ENCODE measurements around the gene MED22.
A peak's percentile ranks its signal among the peaks of the same experiment; 100 is the strongest.
"Not testable (repeated sequence)": the region's sequence is repeated elsewhere in the genome, so short reads cannot be mapped to it uniquely, and the experiment has no call there.

The MED22 gene

DNA sequence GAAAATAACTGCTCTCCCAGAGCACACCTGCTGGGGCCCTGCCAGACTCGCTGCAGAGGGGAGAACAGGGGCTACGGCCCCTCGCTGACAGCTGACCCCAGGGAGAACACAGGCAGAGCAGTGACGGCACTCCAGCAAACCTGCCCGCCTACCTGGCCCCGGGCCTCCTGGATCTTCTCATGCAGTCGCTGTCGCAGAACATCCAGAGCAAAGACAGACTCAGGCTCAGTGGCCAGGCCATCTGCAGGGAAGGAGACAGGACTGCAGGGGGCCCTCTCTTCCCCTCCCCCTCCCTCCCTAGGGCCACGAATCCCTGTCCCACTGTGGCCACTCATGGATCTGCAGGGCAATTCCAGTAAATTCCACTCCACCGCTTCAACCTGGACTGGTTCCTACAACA, 14.4 kb downstream of the MED22 start:
- DNase-seq, result no peak

DNA sequence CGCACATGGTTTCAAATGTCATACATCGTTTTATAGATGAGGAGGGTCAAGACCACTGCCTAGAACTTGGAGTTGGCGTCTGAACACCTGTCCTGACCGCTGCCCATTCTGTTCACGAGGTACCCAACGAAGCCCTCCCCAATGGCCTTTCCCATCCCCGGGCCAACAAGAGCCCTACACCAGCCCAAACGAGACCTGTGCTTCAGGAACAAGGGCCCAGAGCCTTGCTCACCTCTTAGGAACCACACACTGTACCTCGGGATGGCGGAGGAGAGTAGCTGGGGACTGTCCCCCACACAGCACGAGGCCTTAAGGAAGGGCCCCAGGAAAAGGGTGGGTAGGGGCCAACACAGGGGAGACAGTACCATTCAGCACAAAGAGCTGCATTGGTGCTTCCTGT, 14.9 kb downstream of the MED22 start:
- DNase-seq, result no peak

DNA sequence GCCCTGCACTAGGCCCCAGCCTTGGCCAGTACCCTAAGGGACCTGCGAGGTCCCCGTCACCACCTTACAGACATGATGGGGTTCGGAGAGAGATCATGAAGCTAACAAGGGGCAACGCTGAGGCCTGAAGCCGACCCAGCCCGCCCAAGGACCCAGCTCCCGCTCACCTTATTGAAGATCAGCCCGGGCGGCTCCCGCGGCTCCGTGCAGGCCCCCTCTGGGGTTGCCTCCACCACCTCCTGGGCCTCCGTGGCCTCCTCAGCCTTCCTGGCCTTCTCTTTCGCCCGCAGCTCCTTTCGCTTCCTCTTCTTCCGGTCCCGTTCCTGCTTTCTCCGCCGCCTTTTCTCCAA, 15.6 kb downstream of the MED22 start:
- no peak for DNase-seq

DNA sequence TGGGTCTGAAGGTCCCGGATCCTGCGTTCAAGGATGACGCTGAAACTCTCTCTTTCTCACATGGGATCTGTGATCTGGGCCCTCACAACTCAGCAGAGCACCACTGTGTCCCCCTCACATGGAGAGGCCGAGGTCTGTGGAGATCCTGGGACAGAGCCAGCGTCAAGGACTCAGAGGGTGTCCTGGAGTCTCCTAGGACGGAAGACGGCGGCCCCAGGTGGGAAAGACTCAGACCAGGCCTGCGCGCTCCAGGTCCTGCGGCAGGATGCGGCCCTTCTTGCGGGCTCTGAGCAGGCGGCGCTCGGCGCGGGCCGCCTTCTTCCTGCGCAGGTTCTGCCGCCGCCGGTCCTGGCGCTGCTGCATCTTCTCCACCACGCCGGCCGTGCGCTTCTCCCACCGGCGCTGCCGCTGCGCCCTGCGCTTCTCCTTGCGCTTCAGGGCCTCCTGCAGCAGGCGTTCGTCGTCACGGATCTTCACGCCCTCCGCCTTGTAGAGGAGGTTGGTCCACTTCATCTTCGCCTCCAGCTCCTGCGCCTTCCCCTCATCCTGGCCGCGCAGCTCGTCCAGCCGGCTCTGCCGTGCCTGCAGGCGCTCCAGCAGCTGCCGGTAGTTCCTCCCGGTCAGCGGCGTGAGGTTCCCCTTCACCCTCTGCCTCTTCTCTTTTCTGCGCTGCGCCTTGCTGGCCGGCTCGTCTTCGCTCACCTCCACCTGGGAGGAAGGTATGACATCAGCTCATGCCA, 16.1 kb downstream of the MED22 start:
- DNase-seq, result no peak

DNA sequence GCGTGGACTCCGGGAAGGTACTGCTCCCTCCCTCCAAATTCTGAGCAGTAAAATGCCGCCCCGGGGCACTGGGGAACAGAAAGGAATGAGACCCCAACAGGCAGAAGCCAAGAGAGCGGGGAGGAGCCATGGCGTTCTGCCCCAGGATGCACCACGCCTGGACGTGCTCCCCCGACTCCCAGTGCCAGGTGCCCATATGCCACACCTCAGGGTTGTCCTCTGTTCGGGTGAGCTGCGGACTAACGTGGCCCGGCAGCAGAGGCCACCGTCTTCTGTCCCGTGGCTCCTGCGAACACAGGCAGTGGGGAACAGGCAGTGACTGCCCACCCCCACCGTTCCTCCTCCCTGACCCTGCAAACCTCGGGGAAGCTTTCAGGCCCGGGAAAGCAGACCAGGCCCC, 16.7 kb downstream of the MED22 start:
- no peak for DNase-seq

DNA sequence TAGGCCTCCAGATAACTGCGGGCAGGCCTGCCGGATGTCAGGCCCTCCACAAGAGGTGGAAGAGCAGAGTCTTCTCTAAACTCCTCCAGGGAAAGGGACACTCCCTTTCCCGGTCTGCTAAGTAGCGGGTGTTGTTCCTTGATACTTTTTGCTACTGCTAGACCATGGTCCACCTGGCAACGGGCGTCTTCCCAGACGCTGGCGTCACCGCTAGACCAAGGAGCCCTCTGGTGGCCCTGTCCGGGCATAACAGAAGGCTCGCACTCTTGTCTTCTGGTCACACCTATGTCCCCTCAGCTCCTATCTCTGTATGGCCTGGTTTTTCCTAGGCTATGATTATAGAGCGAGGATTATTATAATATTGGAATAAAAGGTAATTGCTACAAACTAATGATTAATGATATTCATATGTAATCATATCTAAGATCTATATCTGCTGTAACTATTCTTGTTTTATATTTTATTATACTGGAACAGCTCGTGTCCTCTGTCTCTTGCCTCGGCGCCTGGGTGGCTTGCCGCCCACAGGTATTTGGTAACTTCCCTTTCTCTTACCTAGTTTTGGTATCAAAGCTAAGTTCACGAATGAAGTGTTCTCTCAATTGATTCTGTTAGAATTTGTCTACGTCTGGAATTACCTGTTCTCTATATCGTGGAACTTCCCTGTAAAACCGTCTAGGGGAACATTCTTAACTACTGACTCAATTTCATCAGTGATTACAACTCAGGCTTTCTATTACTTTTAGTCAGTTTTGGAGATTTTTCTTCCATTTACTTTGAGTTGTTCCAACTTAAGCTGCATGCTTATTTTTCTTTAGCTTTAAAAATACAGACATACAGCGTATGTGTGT, 18.4 kb downstream of the MED22 start:
- DNase-seq, result not testable (repeated sequence)

DNA sequence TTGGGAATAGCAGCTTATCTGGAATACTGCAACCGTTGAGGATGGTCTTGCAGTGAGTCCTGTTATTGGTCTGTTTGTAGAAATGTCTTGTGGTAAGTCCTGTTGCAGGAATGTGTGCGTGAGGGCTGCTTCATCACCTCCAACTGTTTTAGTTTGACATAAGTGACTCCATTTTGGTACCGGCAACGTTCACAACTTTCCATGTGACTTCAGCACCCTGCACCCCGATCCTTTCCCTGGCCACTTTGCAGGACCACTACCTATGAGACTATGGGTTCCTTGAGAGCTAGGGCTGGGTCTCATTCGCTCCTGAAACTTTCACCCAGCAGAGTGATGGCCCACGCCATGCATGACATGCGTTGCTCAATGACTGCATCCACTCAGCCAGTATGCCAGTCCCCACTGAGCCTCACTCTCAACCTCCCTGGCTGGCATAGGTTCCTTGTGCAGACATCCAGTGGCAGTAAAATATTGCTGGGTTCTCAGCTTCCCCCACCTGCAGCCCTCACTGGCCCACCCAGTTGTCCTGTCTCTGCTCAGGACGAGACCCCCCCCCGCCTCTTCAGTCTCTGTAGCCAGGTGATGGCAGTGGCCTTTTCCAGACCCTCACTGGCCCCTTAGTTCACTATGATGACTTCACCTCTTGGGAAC, 20.0 kb downstream of the MED22 start:
- DNase-seq, result no peak

DNA sequence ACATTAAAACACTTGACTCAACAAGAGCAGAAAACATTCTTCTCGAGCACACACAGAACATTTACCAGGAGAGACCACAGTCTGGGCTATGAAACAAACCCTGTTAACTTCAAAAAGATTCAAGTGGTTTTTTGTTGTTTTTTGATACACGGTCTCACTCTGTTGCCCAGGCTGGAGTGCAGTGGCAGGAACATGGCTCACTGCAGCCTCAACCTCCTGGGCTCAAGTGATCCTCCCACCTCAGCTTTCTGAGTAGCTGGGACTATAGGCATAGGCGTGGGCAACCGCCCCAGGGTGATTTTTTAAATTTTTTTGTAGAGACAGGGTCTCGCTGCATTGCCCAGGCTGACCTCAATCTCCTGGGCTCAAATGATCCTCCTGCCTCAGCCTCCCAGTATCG, 20.9 kb downstream of the MED22 start:
- not testable (repeated sequence) for DNase-seq

DNA sequence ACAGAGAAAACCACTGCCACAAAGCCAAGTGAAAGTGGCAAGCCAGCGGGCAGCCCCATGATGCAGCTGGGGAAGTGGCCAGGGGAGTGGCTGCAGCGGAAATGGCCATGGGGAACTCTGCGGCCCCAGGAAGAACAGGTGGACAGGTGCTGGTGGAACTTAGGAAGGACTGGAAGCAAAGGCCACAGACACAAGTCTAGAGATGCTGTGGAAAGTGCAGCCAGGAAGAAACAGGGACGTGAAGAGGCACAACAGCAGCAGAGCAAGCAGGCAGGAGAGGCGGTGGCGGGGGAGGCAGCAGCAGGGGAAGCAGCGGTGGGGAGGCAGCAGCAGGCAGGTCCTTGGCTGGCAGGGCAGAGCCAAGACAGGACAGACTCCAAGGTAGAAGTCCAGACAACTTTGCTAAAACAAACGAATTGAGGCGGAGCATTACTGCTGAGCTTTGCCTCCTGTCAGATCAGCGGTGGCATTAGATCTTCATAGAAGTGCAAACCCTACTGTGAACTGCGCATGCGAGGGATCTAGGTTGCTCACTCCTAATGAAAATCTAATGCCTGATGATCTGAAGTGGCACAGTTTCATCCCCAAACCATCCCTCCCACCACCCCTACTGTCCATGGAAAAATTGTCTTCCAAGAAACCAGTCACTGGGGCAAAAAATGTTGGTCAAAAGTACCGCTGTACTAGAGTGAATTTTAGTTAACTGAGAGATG, 23.8 kb downstream of the MED22 start:
- no peak for DNase-seq

DNA sequence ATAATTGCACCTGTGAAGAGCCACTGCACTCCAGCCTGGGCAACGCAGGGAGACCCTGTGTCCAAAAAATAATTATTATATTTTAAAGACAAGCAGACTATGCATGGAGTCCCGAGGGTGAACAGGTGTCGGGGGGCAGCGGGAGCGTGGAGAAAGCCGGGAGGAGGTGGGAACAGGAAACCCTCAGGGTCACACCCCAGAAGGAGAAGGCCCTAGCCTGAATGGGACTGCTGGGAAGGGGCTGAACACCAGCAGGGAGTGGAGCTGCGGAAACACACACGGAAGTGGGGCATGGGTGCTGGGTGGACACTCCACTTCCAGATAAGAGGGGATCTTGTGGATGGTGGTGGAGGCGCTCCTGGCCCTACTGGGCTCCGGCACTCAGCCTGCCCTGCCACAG, 24.7 kb downstream of the MED22 start:
- no peak for DNase-seq

DNA sequence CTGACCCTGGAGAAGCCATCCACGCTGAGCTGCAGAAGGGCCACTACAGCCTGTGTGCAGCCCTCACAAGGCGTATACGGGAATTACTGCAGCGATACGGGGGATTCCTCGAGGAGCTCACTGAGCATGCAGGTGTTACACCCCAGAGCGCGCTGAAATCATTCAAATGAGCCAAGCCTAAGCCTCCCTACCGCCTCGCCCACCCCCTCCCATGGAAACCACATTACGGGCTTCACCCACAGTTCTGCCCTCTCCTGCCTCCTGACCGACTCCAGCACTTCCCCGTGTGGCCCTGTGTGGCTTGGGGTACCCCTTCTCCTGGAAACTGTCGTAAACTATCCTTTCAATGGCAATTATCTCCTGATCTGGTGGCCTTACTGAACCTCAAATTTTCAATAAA, 25.2 kb downstream of the MED22 start:
- DNase-seq, result no peak

DNA sequence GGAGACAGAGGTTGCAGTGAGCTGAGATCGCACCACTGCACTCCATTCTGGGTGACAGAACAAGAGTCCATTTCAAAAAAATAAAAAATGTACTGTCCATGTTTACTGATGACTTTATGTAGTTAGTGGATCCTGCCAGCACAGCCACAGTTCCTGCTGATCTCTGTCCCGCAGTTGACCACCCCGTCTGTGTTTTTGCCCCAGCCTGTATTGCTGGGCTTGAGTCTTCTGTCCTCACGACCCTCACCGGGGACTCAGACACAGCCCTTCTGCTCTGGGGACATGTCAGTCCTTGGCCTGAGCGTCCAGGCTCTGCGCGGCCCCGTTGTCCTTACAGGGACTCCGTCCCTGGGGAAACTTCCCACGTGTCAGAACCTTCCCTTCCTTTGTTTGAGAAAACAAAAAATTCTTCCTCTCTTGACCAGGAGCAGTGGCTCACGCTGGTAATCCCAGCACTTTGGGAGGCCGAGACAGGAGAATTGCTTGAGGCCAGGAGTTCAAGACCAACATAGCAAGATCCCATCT, 26.5 kb downstream of the MED22 start:
- DNase-seq, result no peak

DNA sequence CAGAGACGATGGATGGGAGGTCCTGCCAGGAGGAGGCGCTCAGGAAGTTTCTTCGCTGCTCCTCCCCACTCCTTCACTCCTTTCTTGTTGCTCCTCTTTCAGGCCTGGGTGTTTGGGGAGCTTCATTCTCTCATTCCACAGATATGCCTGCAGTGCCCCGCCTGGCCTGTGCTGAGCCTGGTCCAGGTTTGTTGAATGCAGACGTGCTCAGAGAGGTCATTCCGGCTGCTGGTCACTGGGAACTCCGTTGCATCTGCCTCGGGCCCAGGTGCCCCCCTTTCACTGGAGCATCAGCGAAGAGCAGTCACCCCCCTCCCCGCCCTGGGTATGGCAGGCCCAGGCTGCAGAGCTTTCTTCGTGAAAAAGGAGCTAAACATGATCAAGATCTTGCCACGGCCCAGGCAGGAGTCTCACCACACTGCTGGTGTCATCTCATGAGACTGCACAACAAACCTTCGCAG, 27.5 kb downstream of the MED22 start:
- no peak for DNase-seq

DNA sequence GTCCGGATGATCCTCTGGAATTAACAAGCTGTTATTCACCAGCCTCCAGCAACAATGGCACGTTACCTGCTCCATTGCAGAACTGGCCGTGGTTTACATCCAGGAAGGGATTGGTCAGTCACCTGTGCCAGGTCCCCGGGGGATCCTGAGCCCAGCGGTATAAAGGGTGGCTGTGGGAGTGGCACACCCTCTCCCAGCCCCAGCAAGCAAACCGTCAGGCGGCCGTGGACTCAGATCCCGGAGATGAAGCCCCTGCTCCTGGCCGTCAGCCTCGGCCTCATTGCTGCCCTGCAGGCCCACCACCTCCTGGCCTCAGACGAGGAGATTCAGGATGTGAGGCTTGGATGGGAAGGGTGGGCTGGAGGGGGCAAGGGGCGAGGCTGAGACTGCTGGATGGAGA, 30.4 kb downstream of the MED22 start:
- not testable (repeated sequence) for DNase-seq

DNA sequence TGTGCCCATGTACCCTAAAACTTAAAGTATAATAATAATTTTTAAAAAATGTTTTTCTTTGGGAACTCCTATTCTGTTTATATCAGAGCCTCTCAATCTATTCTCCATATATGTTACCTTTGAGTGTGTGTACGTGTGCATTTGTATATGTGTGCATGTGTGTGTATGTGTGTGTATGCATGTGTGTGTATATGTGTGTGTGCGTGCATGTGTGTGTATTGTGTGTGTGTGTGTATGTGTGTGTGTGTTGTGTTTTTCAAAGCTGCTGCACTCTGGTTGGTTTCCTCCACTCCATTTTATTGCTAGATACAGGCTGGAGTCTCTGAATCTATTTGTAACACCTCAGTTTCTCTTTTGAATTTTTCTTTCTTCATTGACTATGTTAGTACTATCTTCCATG, 31.9 kb downstream of the MED22 start:
- no peak for DNase-seq

DNA sequence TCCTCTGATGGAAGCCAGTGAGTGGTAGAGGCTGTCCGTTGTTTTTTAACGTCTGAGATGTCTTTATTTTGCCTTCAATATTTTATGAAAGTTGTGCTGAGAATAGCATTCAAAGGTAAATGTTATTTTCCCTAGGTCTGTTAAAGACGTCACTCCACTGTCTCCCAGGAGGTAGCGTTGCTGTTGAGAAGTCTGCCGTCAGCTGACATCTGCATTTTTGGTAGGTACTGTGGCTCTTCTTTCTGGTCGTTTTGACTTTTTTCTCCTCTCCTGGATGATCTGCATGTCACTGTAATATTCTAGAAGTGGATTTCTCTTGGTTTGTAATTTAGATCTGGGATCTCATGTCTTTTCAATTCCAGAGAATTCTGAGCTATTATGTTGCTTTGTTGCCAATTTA, 38.3 kb downstream of the MED22 start:
- no peak for DNase-seq

DNA sequence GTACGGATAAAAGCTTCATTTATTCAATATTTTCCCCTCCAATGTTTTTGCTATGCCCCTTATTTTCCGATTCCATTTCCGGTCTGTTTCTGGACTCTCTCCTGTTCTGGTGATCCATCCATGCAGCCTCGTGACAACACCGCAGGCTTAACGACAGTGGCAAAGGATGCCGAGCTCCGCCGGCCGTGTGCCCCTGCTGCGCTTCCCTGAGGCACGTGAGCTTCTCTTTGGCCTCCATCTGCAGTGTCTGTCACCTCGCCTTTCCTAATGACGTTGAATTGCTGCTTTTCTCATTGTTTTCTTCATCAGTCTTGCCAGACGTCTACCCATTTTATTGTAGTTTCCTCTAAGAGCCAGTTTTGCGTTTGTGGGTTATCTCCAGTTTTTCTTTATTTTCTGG, 40.6 kb downstream of the MED22 start:
- DNase-seq, result no peak

DNA sequence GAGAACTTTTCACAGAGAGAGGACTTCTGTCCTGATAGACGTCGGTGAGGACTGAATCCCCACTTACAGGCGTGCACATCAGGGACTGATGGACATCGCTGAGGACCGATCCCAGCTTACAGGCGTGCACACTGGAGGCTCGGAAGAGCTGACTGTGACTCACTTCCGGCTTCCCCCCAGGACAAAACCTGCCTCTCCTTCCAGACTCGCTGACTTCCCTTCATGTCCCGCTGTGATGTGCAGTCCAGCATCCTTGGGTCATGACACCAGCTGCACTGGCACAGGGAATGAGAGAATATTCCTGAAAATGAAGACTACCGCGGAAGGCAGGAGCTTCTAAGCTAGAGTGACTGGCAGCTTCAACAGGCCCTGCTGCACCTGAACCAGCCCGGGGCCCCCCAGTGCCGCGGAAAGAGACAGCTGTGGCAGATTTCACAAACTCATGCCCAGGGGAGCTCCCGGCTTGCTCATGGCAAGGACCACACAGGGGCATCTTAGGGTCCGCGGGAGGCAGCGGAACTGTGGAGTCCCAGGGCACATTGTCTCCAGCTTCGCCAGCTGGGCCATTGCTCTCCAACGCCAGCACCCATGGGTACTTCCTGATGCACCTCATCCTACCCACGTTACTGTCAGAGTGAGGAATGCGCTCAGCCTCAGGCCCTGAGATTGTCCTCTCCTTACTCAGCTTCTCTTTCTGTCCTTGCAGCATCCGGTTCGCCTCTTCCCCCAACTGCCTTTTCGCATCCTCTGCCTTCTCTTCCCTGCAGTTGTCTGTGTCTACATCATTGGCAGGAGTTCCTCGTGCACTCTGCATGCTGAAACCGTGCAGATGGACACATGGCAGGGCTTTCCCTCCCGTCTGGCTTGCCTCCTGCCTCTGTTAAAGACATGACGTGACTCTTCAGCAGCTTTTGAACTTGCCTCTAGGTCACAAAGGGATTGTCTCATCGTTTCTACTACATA, 41.4 kb downstream of the MED22 start:
- DNase-seq, result peak; percentile 46

DNA sequence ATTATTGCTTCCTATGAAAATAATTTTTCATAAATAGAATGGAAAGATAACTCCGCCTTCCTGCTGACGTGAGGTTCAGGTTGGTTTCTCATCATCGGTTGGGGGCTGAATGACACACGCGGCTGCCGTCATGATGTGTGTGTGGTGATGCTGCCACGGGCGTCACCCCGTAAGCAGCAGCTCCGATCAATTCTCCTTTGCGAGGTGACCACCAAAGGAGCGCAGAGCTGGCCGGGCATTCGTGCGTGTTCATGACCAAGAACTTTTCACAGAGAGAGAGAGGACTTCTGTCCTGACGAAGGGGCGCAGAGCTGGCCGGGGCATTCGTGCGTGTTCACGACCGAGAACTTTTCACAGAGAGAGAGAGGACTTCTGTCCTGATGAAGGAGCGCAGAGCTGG, 42.2 kb downstream of the MED22 start:
- DNase-seq, result no peak

DNA sequence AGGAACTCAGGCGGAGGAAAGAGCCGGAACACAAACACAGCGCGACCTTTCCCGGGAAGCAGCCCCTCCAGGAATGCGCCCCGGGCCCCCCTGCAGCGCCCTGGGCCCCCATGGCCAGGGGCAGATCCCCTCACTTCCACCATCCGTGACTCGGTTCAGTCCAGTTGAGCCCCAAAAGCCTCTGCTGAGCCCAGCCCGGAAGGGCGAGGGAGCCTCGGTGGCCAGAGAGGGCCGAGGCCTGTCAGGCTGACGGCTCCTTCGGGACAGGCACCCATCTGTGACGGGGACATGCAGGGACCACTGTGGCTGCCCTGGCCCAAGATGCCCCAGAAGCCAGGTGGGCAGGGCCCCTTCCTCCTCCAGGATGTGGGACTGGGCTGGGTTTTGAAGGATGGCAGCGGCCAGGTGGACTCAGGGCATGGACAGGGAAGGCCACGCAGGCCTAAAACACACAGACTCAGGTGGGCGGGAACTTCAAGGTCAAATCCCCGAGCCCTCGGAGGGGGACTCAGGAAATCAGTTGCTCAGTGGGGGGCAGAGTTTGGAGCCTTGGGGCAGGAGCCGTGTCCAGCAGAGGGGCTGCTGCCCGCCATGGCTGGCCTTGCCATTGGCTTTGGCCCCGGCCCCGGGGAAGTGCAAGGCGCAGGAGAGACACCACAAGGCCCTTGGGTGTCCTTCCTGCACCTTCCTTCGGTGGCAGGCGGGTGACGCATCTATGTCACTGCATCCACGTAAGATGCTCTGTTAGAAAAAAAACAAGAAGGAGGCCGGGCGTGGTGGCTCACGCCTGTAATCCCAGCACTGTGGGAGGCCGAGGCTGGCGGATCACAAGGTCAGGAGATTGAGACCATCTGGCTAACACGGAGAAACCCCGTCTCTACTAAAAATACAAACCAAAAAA, 43.2 kb downstream of the MED22 start:
- DNase-seq, result no peak

DNA sequence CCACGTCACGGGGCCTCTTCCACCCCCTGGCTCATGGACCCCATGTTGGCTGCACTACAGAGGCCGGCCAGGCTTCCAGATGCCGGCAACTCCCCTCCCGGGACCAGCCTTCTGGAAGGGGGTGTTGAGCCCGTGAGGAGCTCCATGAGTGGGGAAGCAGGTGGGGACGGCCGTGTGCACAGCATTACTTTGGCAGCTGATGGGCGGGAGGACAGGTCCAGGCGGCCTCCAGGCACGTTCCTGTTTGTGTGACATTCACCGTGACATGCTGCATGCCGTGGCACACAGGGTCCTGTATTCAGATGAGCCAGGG, 43.8 kb downstream of the MED22 start:
- DNase-seq, result peak; percentile 49

Measured in NCI-H1694 treated with DMSO at 0.1 percent for 48 hours (cell line).